ENCODE data around the gene WDR35.

DNA sequence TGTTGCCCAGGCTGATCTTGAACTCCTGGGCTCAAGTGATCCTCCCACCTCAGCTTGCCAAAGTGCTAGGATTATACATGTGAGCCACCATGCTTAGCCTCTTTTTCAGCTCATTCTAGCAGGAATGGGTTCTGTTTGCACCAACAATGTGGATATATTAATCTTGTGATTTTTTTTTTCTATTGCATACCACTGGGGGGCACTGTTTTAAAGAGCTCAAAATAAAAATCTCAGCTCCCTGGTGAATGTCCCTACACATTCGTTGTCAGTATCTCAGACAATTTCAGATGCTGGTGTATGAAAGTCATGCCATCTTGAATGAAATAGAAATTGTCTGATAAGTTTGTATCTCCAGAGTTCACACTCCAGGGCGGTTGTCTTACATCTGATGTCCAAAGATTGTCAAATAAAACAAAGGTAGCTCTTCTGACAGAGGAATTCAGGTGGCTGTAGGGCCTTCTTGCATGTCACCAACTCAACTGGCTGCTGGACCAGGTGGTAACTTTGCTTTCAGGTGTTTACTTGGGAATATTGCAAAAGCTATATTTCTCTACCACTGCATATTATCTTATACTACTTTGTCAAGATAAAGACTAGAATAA lies 25.7 kb upstream of the WDR35 start:
- TF ChIP-seq, protein P1, sequence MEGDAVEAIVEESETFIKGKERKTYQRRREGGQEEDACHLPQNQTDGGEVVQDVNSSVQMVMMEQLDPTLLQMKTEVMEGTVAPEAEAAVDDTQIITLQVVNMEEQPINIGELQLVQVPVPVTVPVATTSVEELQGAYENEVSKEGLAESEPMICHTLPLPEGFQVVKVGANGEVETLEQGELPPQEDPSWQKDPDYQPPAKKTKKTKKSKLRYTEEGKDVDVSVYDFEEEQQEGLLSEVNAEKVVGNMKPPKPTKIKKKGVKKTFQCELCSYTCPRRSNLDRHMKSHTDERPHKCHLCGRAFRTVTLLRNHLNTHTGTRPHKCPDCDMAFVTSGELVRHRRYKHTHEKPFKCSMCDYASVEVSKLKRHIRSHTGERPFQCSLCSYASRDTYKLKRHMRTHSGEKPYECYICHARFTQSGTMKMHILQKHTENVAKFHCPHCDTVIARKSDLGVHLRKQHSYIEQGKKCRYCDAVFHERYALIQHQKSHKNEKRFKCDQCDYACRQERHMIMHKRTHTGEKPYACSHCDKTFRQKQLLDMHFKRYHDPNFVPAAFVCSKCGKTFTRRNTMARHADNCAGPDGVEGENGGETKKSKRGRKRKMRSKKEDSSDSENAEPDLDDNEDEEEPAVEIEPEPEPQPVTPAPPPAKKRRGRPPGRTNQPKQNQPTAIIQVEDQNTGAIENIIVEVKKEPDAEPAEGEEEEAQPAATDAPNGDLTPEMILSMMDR (IDR thresholded peaks at IDR 0.05) = peak; percentile 48 to 68
- TF ChIP-seq POLR2A (IDR thresholded peaks at IDR 0.05) (no peak), POLR2AphosphoS5 (IDR thresholded peaks at IDR 0.05) (no peak), EP300 (IDR thresholded peaks at IDR 0.05) (no peak)

Measured in suprapubic skin (tissue), 4 donors.